ENCODE results near the gene TPCN1. TPM values are rescaled to one million over a fixed set of nuclear protein-coding genes. Genes with fewer than 3 reads are reported as not detected.
A peak's percentile ranks its signal among the peaks of the same experiment; 100 is the strongest.

The TPCN1 gene
- total RNA-seq, 1 donor from 2014 or later = 2.4 TPM

GRCh38 chr12:113298861-113299545 lies 77.7 kb downstream of the TPCN1 start:
- peak in 1 of 2 donors; percentile 58 for DNase-seq (ENCODE audit: low spot score in 2 of 2)

GRCh38 chr12:113299619-113300237 lies 78.5 kb downstream of the TPCN1 start:
- DNase-seq (ENCODE audit: low spot score in 2 of 2) (peak in 1 of 2 donors; percentile 55), FAIRE-seq (no peak)

More at GRCh38 chr12:113298861-113299545, 77.7 kb downstream of the TPCN1 start:
- FAIRE-seq = no peak

- FAIRE-seq (no peak), DNase-seq (ENCODE audit: low spot score in 2 of 2) (no peak)
Observed at GRCh38 chr12:113301811-113302210, 80.5 kb downstream of the TPCN1 start.

GRCh38 chr12:113302466-113302865 lies 81.2 kb downstream of the TPCN1 start:
- FAIRE-seq = no peak
- DNase-seq (ENCODE audit: low spot score in 2 of 2) = no peak

GRCh38 chr12:113302886-113303640 lies 81.8 kb downstream of the TPCN1 start:
- FAIRE-seq (no peak), DNase-seq (ENCODE audit: low spot score in 2 of 2) (no peak)

GRCh38 chr12:113305281-113305856 lies 84.1 kb downstream of the TPCN1 start:
- DNase-seq (ENCODE audit: low spot score in 2 of 2) = no peak
- FAIRE-seq = no peak

- DNase-seq (ENCODE audit: low spot score in 2 of 2) = no peak
- no peak for FAIRE-seq
Observed at GRCh38 chr12:113306382-113306781, 85.1 kb downstream of the TPCN1 start.

GRCh38 chr12:113310489-113310888 lies 89.2 kb downstream of the TPCN1 start:
- no peak for DNase-seq (ENCODE audit: low spot score in 2 of 2)
- FAIRE-seq = no peak

GRCh38 chr12:113314121-113314529 lies 92.9 kb downstream of the TPCN1 start:
- no peak for DNase-seq (ENCODE audit: low spot score in 2 of 2)
- FAIRE-seq = no peak

GRCh38 chr12:113315358-113315757 lies 94.1 kb downstream of the TPCN1 start:
- FAIRE-seq (no peak), DNase-seq (ENCODE audit: low spot score in 2 of 2) (no peak)

- DNase-seq (ENCODE audit: low spot score in 2 of 2) = no peak
- FAIRE-seq = no peak
Observed at GRCh38 chr12:113316155-113316554, 94.9 kb downstream of the TPCN1 start.

- no peak for DNase-seq (ENCODE audit: low spot score in 2 of 2)
Observed at GRCh38 chr12:113317122-113317521, 95.9 kb downstream of the TPCN1 start.

GRCh38 chr12:113318046-113318656 lies 96.9 kb downstream of the TPCN1 start:
- FAIRE-seq = no peak
- DNase-seq (ENCODE audit: low spot score in 2 of 2) = no peak

More at GRCh38 chr12:113317122-113317521, 95.9 kb downstream of the TPCN1 start:
- FAIRE-seq = no peak

GRCh38 chr12:113318900-113319628 lies 97.8 kb downstream of the TPCN1 start:
- DNase-seq (ENCODE audit: low spot score in 2 of 2) (no peak), FAIRE-seq (no peak)

- no peak for FAIRE-seq
Observed at GRCh38 chr12:113320401-113320800, 99.1 kb downstream of the TPCN1 start.

GRCh38 chr12:113322343-113322742 lies 101.1 kb downstream of the TPCN1 start:
- FAIRE-seq = no peak
- no peak for DNase-seq (ENCODE audit: low spot score in 2 of 2)

More at GRCh38 chr12:113320401-113320800, 99.1 kb downstream of the TPCN1 start:
- no peak for DNase-seq (ENCODE audit: low spot score in 2 of 2)

- FAIRE-seq (no peak), DNase-seq (ENCODE audit: low spot score in 2 of 2) (no peak)
Observed at GRCh38 chr12:113325916-113326315, 104.7 kb downstream of the TPCN1 start.

GRCh38 chr12:113326775-113327395 lies 105.6 kb downstream of the TPCN1 start:
- FAIRE-seq = no peak

GRCh38 chr12:113328368-113328889 lies 107.2 kb downstream of the TPCN1 start:
- DNase-seq (ENCODE audit: low spot score in 2 of 2) (no peak), FAIRE-seq (no peak)

More at GRCh38 chr12:113326775-113327395, 105.6 kb downstream of the TPCN1 start:
- no peak for DNase-seq (ENCODE audit: low spot score in 2 of 2)
